Loucy (cell line): ENCODE results near the gene C7orf57.

Experiments used
- H2AFZ ChIP-seq: fragments of 200-600 bp; sonication (generic); 2 replicates; pipeline ENCODE4 v1.6.0; 2016; ENCODE audit warnings: antibody characterized with exemption, mild to moderate bottlenecking, low read length, moderate library complexity
- H3F3A ChIP-seq: fragments of 200-600 bp; 2 replicates; pipeline ENCODE4 v1.6.0; 2016; ENCODE audit warnings: antibody characterized with exemption, low read depth, mild to moderate bottlenecking
- H3K27me3 ChIP-seq: fragments of 200-600 bp; sonication (generic); 2 replicates; pipeline ENCODE4 v1.6.1; 2014; ENCODE audit warnings: low read length, mild to moderate bottlenecking; ENCODE audit not compliant: insufficient read depth, poor library complexity, severe bottlenecking
- H3K36me3 ChIP-seq: fragments of 200-600 bp; sonication (generic); 2 replicates; pipeline ENCODE4 v1.6.1; 2016; ENCODE audit warnings: low read length; ENCODE audit not compliant: insufficient read depth
- H3K4me1 ChIP-seq: fragments of 200-600 bp; sonication (generic); 2 replicates; pipeline ENCODE4 v1.5.1; 2014; ENCODE audit warnings: low read length, mild to moderate bottlenecking; ENCODE audit not compliant: insufficient read depth, poor library complexity, severe bottlenecking
- H3K4me2 ChIP-seq: fragments of 200-600 bp; sonication (generic); 2 replicates; pipeline ENCODE4 v1.6.0; 2014; ENCODE audit warnings: antibody characterized with exemption, low read length, low read depth, mild to moderate bottlenecking; ENCODE audit not compliant: poor library complexity, severe bottlenecking
- H3K4me3 ChIP-seq: fragments of 200-600 bp; sonication (generic); 2 replicates; pipeline ENCODE4 v1.5.1; 2014; ENCODE audit warnings: low read length, mild to moderate bottlenecking, mixed read lengths; ENCODE audit not compliant: poor library complexity, severe bottlenecking
- H3K79me2 ChIP-seq: fragments of 200-600 bp; sonication (generic); 2 replicates; pipeline ENCODE4 v1.6.1; 2014; ENCODE audit warnings: low read length; ENCODE audit not compliant: insufficient read depth
- H3K9ac ChIP-seq: fragments of 200-600 bp; sonication (generic); 2 replicates; pipeline ENCODE4 v1.6.0; 2014; ENCODE audit warnings: mild to moderate bottlenecking, low read depth, low read length, moderate library complexity; ENCODE audit not compliant: poor library complexity, severe bottlenecking
- H3K9me2 ChIP-seq: fragments of 200-600 bp; sonication (generic); replicated peaks from 2 replicates; pipeline ENCODE4 v1.6.1; 2016; ENCODE audit warnings: low read depth, low read length, mixed read lengths
- H3K9me3 ChIP-seq: fragments of 200-600 bp; sonication (generic); 2 replicates; pipeline ENCODE4 v1.6.1; 2014; ENCODE audit warnings: mild to moderate bottlenecking, antibody characterized with exemption, low read length, low read depth; ENCODE audit not compliant: insufficient read depth
- H4K20me1 ChIP-seq: fragments of 200-600 bp; sonication (generic); 2 replicates; pipeline ENCODE4 v1.6.0; 2014; ENCODE audit warnings: antibody characterized with exemption, low read length, mild to moderate bottlenecking; ENCODE audit not compliant: insufficient read depth, poor library complexity, severe bottlenecking
- CTCF ChIP-seq: fragments of 200-600 bp; sonication (generic); conservative IDR thresholded peaks from 2 replicates; pipeline ENCODE4 v1.5.1; 2014; ENCODE audit warnings: mild to moderate bottlenecking, antibody characterized with exemption, low read length
- EZH2phosphoT487 ChIP-seq: fragments of 200-600 bp; IDR thresholded peaks from 2 replicates; pipeline ENCODE4 v1.6.1; 2018; ENCODE audit warnings: antibody characterized with exemption, mild to moderate bottlenecking, moderate library complexity, borderline replicate concordance

Gene C7orf57

DNA sequence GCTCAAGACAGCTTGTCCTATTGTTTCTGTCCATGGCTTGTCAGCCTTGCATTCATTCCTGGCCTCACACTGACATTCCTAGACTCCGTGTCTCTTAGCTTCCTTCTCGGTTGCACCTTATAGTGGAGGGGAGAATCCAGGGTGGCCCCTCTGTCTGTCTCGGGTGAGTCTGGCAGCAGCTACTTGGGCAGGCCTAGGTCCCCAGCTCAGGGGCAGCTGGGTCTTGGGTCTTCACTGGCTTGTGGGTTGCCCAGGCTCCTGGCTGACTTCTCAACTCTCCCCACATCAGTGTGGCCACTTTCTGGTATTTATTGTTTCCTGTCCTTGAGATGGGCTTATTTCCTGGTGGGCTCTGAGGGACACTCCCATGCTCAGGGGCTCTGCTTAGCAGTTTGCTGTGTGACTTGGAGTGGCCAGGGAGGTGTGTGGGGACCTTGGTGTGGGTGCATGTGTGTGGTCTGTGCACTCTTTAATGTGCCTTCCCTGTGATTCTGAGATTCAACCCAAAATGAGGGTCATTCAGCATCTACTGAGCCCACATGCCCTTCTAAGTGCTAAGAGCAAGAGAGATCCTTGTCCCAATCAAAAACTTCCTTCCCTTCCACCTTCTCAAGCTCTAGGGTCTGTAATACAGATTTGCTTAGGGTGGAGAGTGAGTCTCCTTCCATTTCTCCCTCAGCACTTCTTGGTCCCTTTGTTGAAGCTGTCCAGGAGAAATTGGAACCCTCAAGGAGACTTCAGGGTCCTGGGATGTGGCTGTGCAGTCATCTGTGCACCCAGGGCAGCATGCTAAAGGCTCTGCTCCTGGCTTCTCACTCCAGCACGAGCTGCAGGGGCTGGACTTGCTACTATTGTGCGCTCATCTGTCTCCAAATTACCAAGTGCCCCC, 73.9 kb downstream of the C7orf57 start:
- H3K9ac ChIP-seq: no peak overlapping the region
- H3K79me2 ChIP-seq: no peaks in the 10 kb centered on the region
- TF ChIP-seq CTCF (no peak), EZH2phosphoT487 (no peak)
- no peak overlapping the region for H3K4me2 ChIP-seq
- H2AFZ ChIP-seq: no peak overlapping the region
- no peak overlapping the region for H3K4me3 ChIP-seq
- H3K9me3 ChIP-seq: no peaks in the 10 kb centered on the region
- no peaks in the 10 kb centered on the region for H3K4me1 ChIP-seq
- no peaks in the 10 kb centered on the region for H3K27me3 ChIP-seq
- no peaks in the 10 kb centered on the region for H3K9me2 ChIP-seq
- no peaks in the 10 kb centered on the region for H4K20me1 ChIP-seq
- H3K36me3 ChIP-seq: no peaks in the 10 kb centered on the region
- H3F3A ChIP-seq: no peaks in the 10 kb centered on the region

GRCh38 chr7:48109848-48110663, 74.7 kb downstream of the C7orf57 start:
- Histone ChIP-seq H3K4me1 (no peaks in the 10 kb centered on the region), H3K27me3 (no peaks in the 10 kb centered on the region), H3K4me2 (no peak overlapping the region), H3K4me3 (no peak overlapping the region), H3K36me3 (no peaks in the 10 kb centered on the region), H3K9ac (no peak overlapping the region), H3K9me2 (no peaks in the 10 kb centered on the region), H3K79me2 (no peaks in the 10 kb centered on the region), H3F3A (no peaks in the 10 kb centered on the region), H2AFZ (no peak overlapping the region), H3K9me3 (no peaks in the 10 kb centered on the region), H4K20me1 (no peaks in the 10 kb centered on the region)
- TF ChIP-seq CTCF: peak; percentile 96
- TF ChIP-seq EZH2phosphoT487: no peak

- no peaks in the 10 kb centered on the region for H3K36me3 ChIP-seq
- H3K79me2 ChIP-seq: no peaks in the 10 kb centered on the region
- no peak overlapping the region for H3K4me3 ChIP-seq
- no peaks in the 10 kb centered on the region for H3F3A ChIP-seq
- no peaks in the 10 kb centered on the region for H4K20me1 ChIP-seq
- H3K27me3 ChIP-seq: no peaks in the 10 kb centered on the region
- TF ChIP-seq EZH2phosphoT487: no peak
- TF ChIP-seq CTCF: no peak
- H3K9ac ChIP-seq: no peak overlapping the region
- H2AFZ ChIP-seq: no peak overlapping the region
- no peaks in the 10 kb centered on the region for H3K9me2 ChIP-seq
- H3K9me3 ChIP-seq: no peaks in the 10 kb centered on the region
- H3K4me1 ChIP-seq: no peaks in the 10 kb centered on the region
- H3K4me2 ChIP-seq: no peak overlapping the region
These were observed 75.5 kb downstream of the C7orf57 start for GRCh38 chr7:48110868-48111267.
